Caco-2 (cell line): Measurements from ENCODE around the gene THRB. TPM values are rescaled to one million over a fixed set of nuclear protein-coding genes. Genes with fewer than 3 reads are reported as not detected.

Experiments used
- BruUV-seq: library from RNA; stranded (reverse); fragments of 400-500 nt; replicated peaks from 2 replicates; lab custom pipeline; 2021; lab: Mats Ljungman, UMichigan
- CTCF ChIA-PET: fragments of 300-600 bp; sonication (Branson Sonifier 250); formaldehyde crosslinking; loops from one replicate; lab custom pipeline; 2022; ENCODE audit warnings: antibody characterized with exemption; lab: Charles Lee
- POLR2A ChIA-PET: fragments of 300-600 bp; sonication (Branson Sonifier 250); formaldehyde crosslinking; loops from one replicate; lab custom pipeline; 2022; ENCODE audit warnings: antibody characterized with exemption; lab: Charles Lee
- DNase-seq, 2 experiments: peaks; one replicate each; pipeline versions ENCODE4 v3.0.0 to v3.0.0-alpha.2; 2020 to 2022
- H3K27me3 ChIP-seq: replicated peaks from 2 replicates; pipeline ENCODE4 v1.6.0; 2011; ENCODE audit warnings: low read length; ENCODE audit not compliant: control insufficient read depth, insufficient read depth
- H3K36me3 ChIP-seq: 2 replicates; pipeline ENCODE4 v1.5.1; 2011; ENCODE audit warnings: low read length; ENCODE audit not compliant: control insufficient read depth, insufficient read depth
- H3K4me1 ChIP-seq: fragments of 250-450 bp; sonication (Bioruptor Pico); 2 replicates; pipeline ENCODE4 v1.5.1; 2020; ENCODE audit warnings: mild to moderate bottlenecking
- H3K4me3 ChIP-seq: 2 replicates; pipeline ENCODE4 v1.5.1; 2011; ENCODE audit warnings: low read depth, mild to moderate bottlenecking, control low read depth, low read length
- H3K9me3 ChIP-seq: fragments of 250-450 bp; sonication (Bioruptor Pico); 2 replicates; pipeline ENCODE4 v1.5.1; 2020; ENCODE audit warnings: mild to moderate bottlenecking, moderate library complexity
- H3K27ac Mint-ChIP-seq: one replicate; pipeline ENCODE4 v1.8.0; 2022; ENCODE audit warnings: mixed read lengths; ENCODE audit not compliant: unreplicated experiment
- H3K27me3 Mint-ChIP-seq: one replicate; pipeline ENCODE4 v1.8.0; 2022; ENCODE audit warnings: mixed read lengths; ENCODE audit not compliant: insufficient read depth, unreplicated experiment
- H3K36me3 Mint-ChIP-seq: one replicate; pipeline ENCODE4 v1.8.0; 2022; ENCODE audit warnings: mild to moderate bottlenecking, mixed read lengths; ENCODE audit not compliant: insufficient read depth, unreplicated experiment
- H3K4me1 Mint-ChIP-seq: one replicate; pipeline ENCODE4 v1.8.0; 2022; ENCODE audit warnings: low read depth, mixed read lengths; ENCODE audit not compliant: unreplicated experiment
- H3K4me3 Mint-ChIP-seq: one replicate; pipeline ENCODE4 v1.8.0; 2022; ENCODE audit warnings: mild to moderate bottlenecking, moderate library complexity, mixed read lengths; ENCODE audit not compliant: unreplicated experiment
- H3K9me3 Mint-ChIP-seq: one replicate; pipeline ENCODE4 v1.8.0; 2022; ENCODE audit warnings: mixed read lengths; ENCODE audit not compliant: unreplicated experiment
- intact Hi-C: fragments of 100-400 bp; cut with micrococcal nuclease; formaldehyde crosslinking; loops from one replicate; pipeline ENCODE4 v1.10.0; 2022; ENCODE audit not compliant: unreplicated experiment
- total RNA-seq: library from RNA; stranded (reverse); gene quantifications from 2 replicates; pipeline ENCODE4 v1.2.3, GENCODE V29; 2022
- TF ChIP-seq, protein P1 (sequence below), 2 experiments: fragments of 200-600 bp in 1 of 2; IDR thresholded peaks; 1 replicate in 1 of 2; 2 replicates in 1 of 2; pipeline versions ENCODE4 v1.5.1 to v1.8.0; 2011 to 2022; ENCODE audit warnings: antibody characterized with exemption in 1 of 2, control low read depth in 1 of 2, inconsistent platforms in 1 of 2, low read depth in 1 of 2, low read length in 1 of 2, mild to moderate bottlenecking in 1 of 2, moderate library complexity in 1 of 2; ENCODE audit not compliant: insufficient read depth in 1 of 2, severe bottlenecking in 1 of 2, unreplicated experiment in 1 of 2

THRB gene
- total RNA-seq, 1 experiment from 2014 or later = 19.4 TPM

GRCh38 chr3:24101676-24102168 lies 392.9 kb downstream of the THRB start:
- Histone ChIP-seq H3K27me3 (no peaks in the 10 kb centered on the region), H3K4me1 (no peaks in the 10 kb centered on the region), H3K9me3 (no peaks in the 10 kb centered on the region), H3K36me3 (no peaks in the 10 kb centered on the region), H3K4me3 (no peak overlapping the region)
- no TSS peak for BruUV-seq
- Mint-ChIP-seq H3K27ac (no peak overlapping the region), H3K36me3 (peaks cover 6% of the 10 kb centered on the region), H3K27me3 (no peaks in the 10 kb centered on the region), H3K9me3 (no peaks in the 10 kb centered on the region), H3K4me3 (no peak overlapping the region), H3K4me1 (no peaks in the 10 kb centered on the region)
- no peak for DNase-seq
- CTCF ChIA-PET = no interaction called here
- POLR2A ChIA-PET = no interaction called here
- TF ChIP-seq, protein P1, sequence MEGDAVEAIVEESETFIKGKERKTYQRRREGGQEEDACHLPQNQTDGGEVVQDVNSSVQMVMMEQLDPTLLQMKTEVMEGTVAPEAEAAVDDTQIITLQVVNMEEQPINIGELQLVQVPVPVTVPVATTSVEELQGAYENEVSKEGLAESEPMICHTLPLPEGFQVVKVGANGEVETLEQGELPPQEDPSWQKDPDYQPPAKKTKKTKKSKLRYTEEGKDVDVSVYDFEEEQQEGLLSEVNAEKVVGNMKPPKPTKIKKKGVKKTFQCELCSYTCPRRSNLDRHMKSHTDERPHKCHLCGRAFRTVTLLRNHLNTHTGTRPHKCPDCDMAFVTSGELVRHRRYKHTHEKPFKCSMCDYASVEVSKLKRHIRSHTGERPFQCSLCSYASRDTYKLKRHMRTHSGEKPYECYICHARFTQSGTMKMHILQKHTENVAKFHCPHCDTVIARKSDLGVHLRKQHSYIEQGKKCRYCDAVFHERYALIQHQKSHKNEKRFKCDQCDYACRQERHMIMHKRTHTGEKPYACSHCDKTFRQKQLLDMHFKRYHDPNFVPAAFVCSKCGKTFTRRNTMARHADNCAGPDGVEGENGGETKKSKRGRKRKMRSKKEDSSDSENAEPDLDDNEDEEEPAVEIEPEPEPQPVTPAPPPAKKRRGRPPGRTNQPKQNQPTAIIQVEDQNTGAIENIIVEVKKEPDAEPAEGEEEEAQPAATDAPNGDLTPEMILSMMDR (IDR thresholded peaks at IDR 0.05; ENCODE audit: insufficient read depth in 1 of 2, low read depth in 1 of 2, low read length in 1 of 2, severe bottlenecking in 1 of 2, unreplicated experiment in 1 of 2) = no peak
- intact Hi-C loops = no loop called here

GRCh38 chr3:24100696-24101402 lies 393.8 kb downstream of the THRB start:
- Mint-ChIP-seq H3K27me3 (no peaks in the 10 kb centered on the region), H3K4me1 (no peaks in the 10 kb centered on the region), H3K4me3 (no peak overlapping the region), H3K9me3 (no peaks in the 10 kb centered on the region), H3K27ac (no peak overlapping the region), H3K36me3 (peaks cover 6% of the 10 kb centered on the region)
- Histone ChIP-seq H3K4me3 (no peak overlapping the region), H3K27me3 (no peaks in the 10 kb centered on the region), H3K9me3 (peaks cover 2% of the 10 kb centered on the region; the same call in 1 of the 2 replicates), H3K4me1 (no peaks in the 10 kb centered on the region), H3K36me3 (no peaks in the 10 kb centered on the region; the same call in 1 of the 2 replicates)
- intact Hi-C loops = no loop called here
- BruUV-seq = no TSS peak
- TF ChIP-seq, protein P1 (IDR thresholded peaks at IDR 0.05; ENCODE audit: insufficient read depth in 1 of 2, low read depth in 1 of 2, low read length in 1 of 2, severe bottlenecking in 1 of 2, unreplicated experiment in 1 of 2) = no peak
- ChIA-PET CTCF (interaction anchor here (0.6 kb wide), 1 partner anchor 350 kb away, joined by 3 read pairs; no protein-coding TSS in a partner anchor), POLR2A (no interaction called here)
- DNase-seq = no peak

GRCh38 chr3:24096695-24097290 lies 397.9 kb downstream of the THRB start:
- H3K9me3 ChIP-seq = peaks cover 9% of the 10 kb centered on the region; the same call in 1 of the 2 replicates
- Mint-ChIP-seq H3K4me3 (no peak overlapping the region), H3K4me1 (no peaks in the 10 kb centered on the region), H3K27ac (no peak overlapping the region), H3K36me3 (peaks cover 6% of the 10 kb centered on the region), H3K9me3 (no peaks in the 10 kb centered on the region), H3K27me3 (no peaks in the 10 kb centered on the region)
- no peak overlapping the region for H3K4me3 ChIP-seq
- no peaks in the 10 kb centered on the region for H3K27me3 ChIP-seq
- H3K36me3 ChIP-seq = no peaks in the 10 kb centered on the region; the same call in 1 of the 2 replicates
- intact Hi-C loops = no loop called here
- POLR2A ChIA-PET = no interaction called here
- BruUV-seq = no TSS peak
- CTCF ChIA-PET = no interaction called here
- TF ChIP-seq, protein P1 (IDR thresholded peaks at IDR 0.05; ENCODE audit: insufficient read depth in 1 of 2, low read depth in 1 of 2, low read length in 1 of 2, severe bottlenecking in 1 of 2, unreplicated experiment in 1 of 2) = no peak
- DNase-seq = no peak
- H3K4me1 ChIP-seq = no peaks in the 10 kb centered on the region
